Testis (tissue), 3 donors: ENCODE data around the gene HTR7. TPM values are rescaled to one million over a fixed set of nuclear protein-coding genes. Genes with fewer than 3 reads are reported as not detected.
"Not testable (repeated sequence)": the region's sequence is repeated elsewhere in the genome, so short reads cannot be mapped to it uniquely, and the experiment has no call there.

Experiments used
- DNase-seq: peaks from one replicate; pipeline ENCODE4 v3.0.0-alpha.2; 2019
- H3K27ac ChIP-seq, 2 donors: fragments of 200-600 bp; sonication (generic); one replicate each; pipeline ENCODE4 v1.5.1; 2019
- H3K27me3 ChIP-seq: fragments of 200-600 bp; sonication (generic); one replicate; pipeline ENCODE4 v1.5.1; 2019
- H3K36me3 ChIP-seq: fragments of 200-600 bp; sonication (generic); one replicate; pipeline ENCODE4 v1.5.1; 2017; ENCODE audit warnings: low read depth; ENCODE audit errors: missing control alignments
- H3K4me1 ChIP-seq: fragments of 200-600 bp; sonication (generic); one replicate; pipeline ENCODE4 v1.5.1; 2019
- H3K4me3 ChIP-seq, 2 donors: fragments of 200-600 bp; sonication (generic); one replicate each; pipeline ENCODE4 v1.5.1; 2017 to 2019
- H3K9me3 ChIP-seq: fragments of 200-600 bp; sonication (generic); one replicate; pipeline ENCODE4 v1.5.1; 2017
- POLR2A ChIP-seq: fragments of 450-650 bp; IDR thresholded peaks from one replicate; pipeline ENCODE4 v1.6.1; 2017; ENCODE audit warnings: antibody characterized with exemption, mild to moderate bottlenecking, moderate library complexity
- WGBS, 2 donors: methylation state at CpG; one replicate each; pipeline ENCODE4 v1.1.5; 2018; 5-methylcytosine and 5-hydroxymethylcytosine counted together
- intact Hi-C: fragments of 100-400 bp; cut with DNase I; formaldehyde crosslinking; loops from one replicate; pipeline ENCODE4 v1.15.1; 2023; ENCODE audit warnings: low total_unique reads
- polyA plus RNA-seq: library from polyadenylated mRNA; stranded (reverse); fragments of 350-450 nt; fragmentation: Illumina TruSeq; extraction: RNeasy Lipid Tissue Mini Kit (QIAGEN cat#74804); gene quantifications from one replicate; pipeline ENCODE4 v1.2.3, GENCODE V29; 2014; ENCODE audit warnings: low read depth, low replicate concordance; ENCODE audit not compliant: insufficient read depth
- total RNA-seq, 2 donors: library from RNA; depleted of rRNA; stranded (reverse); fragments of >200 nt; gene quantifications; one replicate each; pipeline ENCODE4 v1.2.3, GENCODE V29; 2016
- TF ChIP-seq, protein P1 (sequence below), 3 experiments: fragments of 450-650 bp in 2 of 3; fragments of 200-600 bp in 1 of 3; sonication (generic) in 1 of 3; IDR thresholded peaks; one replicate each; pipeline ENCODE4 v1.5.1; 2016 to 2019; ENCODE audit warnings: antibody characterized with exemption in 3 of 3, mild to moderate bottlenecking in 2 of 3, moderate library complexity in 1 of 3

HTR7 gene
- total and polyA plus RNA-seq, 3 donors from 2014 or later: 8.3 to 26.2 (median 9.4) TPM

DNA sequence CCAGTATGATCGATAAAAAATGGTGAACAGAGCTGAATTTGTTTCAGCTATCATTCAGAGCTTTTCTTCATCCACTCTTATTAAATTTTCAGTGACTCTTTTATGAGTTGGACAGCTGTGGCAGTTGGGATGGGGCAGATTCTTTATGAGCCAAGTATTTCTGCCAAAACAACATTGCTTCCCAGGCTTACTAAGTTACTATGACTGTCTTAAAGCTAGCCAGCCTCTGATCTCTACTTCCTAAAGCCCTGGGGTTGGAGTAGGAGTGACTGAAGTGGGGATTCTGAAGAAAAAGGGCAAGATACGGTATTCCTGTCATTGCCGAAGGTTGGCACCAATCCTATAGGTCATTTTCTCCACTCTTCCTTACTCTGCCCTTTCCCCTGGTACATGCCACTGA, 26.6 kb upstream of the HTR7 start:
- intact Hi-C loops: no loop called here
- no peaks in the 10 kb centered on the region for H3K4me1 ChIP-seq
- H3K9me3 ChIP-seq: no peaks in the 10 kb centered on the region
- H3K27me3 ChIP-seq: no peaks in the 10 kb centered on the region
- no peak for DNase-seq
- no peaks in the 10 kb centered on the region for H3K36me3 ChIP-seq
- no peak overlapping the region for H3K4me3 ChIP-seq
- TF ChIP-seq, protein P1, sequence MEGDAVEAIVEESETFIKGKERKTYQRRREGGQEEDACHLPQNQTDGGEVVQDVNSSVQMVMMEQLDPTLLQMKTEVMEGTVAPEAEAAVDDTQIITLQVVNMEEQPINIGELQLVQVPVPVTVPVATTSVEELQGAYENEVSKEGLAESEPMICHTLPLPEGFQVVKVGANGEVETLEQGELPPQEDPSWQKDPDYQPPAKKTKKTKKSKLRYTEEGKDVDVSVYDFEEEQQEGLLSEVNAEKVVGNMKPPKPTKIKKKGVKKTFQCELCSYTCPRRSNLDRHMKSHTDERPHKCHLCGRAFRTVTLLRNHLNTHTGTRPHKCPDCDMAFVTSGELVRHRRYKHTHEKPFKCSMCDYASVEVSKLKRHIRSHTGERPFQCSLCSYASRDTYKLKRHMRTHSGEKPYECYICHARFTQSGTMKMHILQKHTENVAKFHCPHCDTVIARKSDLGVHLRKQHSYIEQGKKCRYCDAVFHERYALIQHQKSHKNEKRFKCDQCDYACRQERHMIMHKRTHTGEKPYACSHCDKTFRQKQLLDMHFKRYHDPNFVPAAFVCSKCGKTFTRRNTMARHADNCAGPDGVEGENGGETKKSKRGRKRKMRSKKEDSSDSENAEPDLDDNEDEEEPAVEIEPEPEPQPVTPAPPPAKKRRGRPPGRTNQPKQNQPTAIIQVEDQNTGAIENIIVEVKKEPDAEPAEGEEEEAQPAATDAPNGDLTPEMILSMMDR (IDR thresholded peaks at IDR 0.05): no peak
- no peak for TF ChIP-seq POLR2A
- 84 to 95% methylated on average over 3 of the region's 3 CpGs for WGBS, 2 donors
- H3K27ac ChIP-seq: no peak overlapping the region

DNA sequence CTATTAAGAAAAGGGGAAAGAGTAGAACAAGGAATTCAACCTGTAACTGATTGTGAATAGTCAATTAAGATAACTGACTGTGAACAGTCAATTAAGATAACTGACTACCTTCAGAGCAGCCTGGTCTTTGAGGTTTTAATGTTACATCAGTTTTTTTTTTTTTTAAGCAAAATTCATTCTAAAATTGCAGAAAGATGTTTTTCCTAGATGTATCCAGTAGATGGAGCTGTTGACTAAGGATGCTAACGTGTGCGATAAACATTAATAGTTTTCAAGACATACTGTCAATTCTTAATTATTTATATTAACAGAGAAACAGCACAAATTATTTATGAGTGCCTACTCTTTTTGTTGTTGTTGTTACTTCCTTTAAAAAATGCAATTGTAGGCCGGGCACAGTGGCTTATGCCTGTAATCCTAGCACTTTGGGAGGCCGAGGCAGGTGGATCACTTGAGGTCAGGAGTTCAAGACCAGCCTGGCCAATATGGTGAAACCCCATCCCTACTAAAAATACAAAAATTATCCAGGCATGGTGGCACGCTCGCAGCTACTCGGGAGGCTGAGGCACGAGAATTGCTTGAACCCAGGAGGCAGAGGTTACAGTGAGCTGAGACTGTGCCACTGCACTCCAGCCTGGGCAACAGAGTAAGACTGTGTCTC, 22.4 kb upstream of the HTR7 start:
- H3K9me3 ChIP-seq, H3K27me3 ChIP-seq, H3K27ac ChIP-seq, intact Hi-C loops, H3K4me1 ChIP-seq, H3K36me3 ChIP-seq, H3K4me3 ChIP-seq, DNase-seq: not testable (repeated sequence)
- WGBS, 2 donors: 73 to 74% methylated on average over 8 of the region's 8 CpGs
- TF ChIP-seq, protein P1 (IDR thresholded peaks at IDR 0.05): peak in 2 of 3 experiments; percentile 33 to 58

DNA sequence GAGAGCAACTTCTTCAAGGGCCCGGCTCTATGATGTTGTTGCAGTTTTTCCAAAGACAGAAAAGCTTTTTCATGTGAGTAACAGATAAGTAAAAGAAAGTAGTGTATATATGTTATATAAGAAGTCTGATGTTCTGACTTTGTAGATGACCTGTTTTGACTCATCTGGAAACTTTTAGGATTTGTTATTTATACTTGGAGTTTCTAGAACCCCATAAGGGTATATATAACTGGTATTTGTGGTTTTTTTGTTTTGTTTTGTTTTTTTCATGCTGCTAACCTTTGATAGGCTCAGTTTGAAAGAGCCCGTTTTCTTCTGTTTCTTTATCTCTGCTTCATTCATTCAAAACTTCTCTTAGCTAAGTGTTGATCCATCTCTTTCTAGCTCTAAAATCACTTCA, 21.2 kb upstream of the HTR7 start:
- Histone ChIP-seq H3K27me3 (no peaks in the 10 kb centered on the region), H3K27ac (no peak overlapping the region), H3K36me3 (no peaks in the 10 kb centered on the region), H3K4me3 (no peak overlapping the region), H3K4me1 (no peaks in the 10 kb centered on the region), H3K9me3 (no peaks in the 10 kb centered on the region)
- intact Hi-C loops: no loop called here
- 84 to 86% methylated on average over 2 of the region's 2 CpGs for WGBS, 2 donors
- no peak for DNase-seq
- no peak for TF ChIP-seq POLR2A
- TF ChIP-seq, protein P1 (IDR thresholded peaks at IDR 0.05): no peak

DNA sequence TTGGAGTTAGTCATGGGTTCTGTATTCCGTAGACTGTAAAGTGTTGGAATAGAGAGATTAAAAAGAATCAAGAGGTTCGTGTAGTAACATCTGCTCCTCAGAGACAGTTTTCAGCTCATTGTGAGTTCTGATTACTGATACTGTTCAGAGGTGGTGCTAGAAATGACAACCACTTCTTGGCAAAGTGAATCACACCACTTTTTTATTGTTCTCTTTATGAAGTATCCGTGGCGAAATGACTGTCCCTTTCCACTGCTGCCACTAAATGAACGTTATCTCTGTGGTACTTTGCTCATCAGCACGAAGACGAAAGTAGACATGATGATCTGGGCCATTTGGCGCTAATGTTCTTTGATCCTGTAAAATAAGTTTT, 14.8 kb upstream of the HTR7 start:
- intact Hi-C loops: no loop called here
- H3K4me1 ChIP-seq: peaks cover 5% of the 10 kb centered on the region
- WGBS, 2 donors: 12% methylated on average over 8 of the region's 8 CpGs
- H3K27me3 ChIP-seq: no peaks in the 10 kb centered on the region
- TF ChIP-seq, protein P1 (IDR thresholded peaks at IDR 0.05): no peak
- TF ChIP-seq POLR2A: no peak
- H3K4me3 ChIP-seq: peak overlapping the region; percentile 83
- H3K27ac ChIP-seq: peak overlapping the region in 1 of 2 donors; percentile 78
- H3K9me3 ChIP-seq: no peaks in the 10 kb centered on the region
- H3K36me3 ChIP-seq: no peaks in the 10 kb centered on the region
- no peak for DNase-seq
